Body of pancreas (tissue), 4 donors: ENCODE results near the gene MMAA. TPM values are rescaled to one million over a fixed set of nuclear protein-coding genes. Genes with fewer than 3 reads are reported as not detected.

Experiments
- ATAC-seq: fragments of 150-250 bp; one replicate; pipeline ENCODE4 v1.9.1; 2016
- DNase-seq, 4 donors: peaks; one replicate each; pipeline ENCODE4 v3.0.0-alpha.2; 2019
- H3K27ac ChIP-seq, 4 donors: fragments of 200-600 bp; sonication (generic); 1 replicate in 3 of 4; 2 replicates in 1 of 4; pipeline versions ENCODE4 v1.5.1 to v1.6.1; 2016 to 2019; ENCODE audit warnings: mild to moderate bottlenecking in 1 of 4, mixed read lengths in 1 of 4, moderate library complexity in 1 of 4
- H3K27me3 ChIP-seq, 2 donors: fragments of 200-600 bp; sonication (generic); one replicate each; pipeline ENCODE4 v1.6.0; 2016; ENCODE audit warnings: mild to moderate bottlenecking in 1 of 2
- H3K36me3 ChIP-seq, 2 donors: fragments of 200-600 bp; sonication (generic); replicated peaks in 1 of 2; 2 replicates each; pipeline ENCODE4 v1.5.1; 2016; ENCODE audit warnings: low read depth in 2 of 2; ENCODE audit not compliant: insufficient read depth in 1 of 2
- H3K4me1 ChIP-seq: fragments of 200-600 bp; sonication (generic); one replicate; pipeline ENCODE4 v1.6.0; 2016
- H3K4me3 ChIP-seq, 2 donors: fragments of 200-600 bp; sonication (generic); 1 replicate in 1 of 2; 2 replicates in 1 of 2; pipeline ENCODE4 v1.5.1; 2016 to 2019
- H3K9me3 ChIP-seq, 3 donors: fragments of 200-600 bp; sonication (generic); 1 replicate in 2 of 3; 2 replicates in 1 of 3; pipeline ENCODE4 v1.5.1; 2016
- POLR2A ChIP-seq, 3 donors: fragments of 450-650 bp; IDR thresholded peaks; one replicate each; pipeline ENCODE4 v1.6.1; 2016; ENCODE audit warnings: antibody characterized with exemption in 3 of 3, mild to moderate bottlenecking in 2 of 3
- WGBS, 2 donors: methylation state at CpG; one replicate each; pipeline ENCODE4 v1.1.5; 2017; 5-methylcytosine and 5-hydroxymethylcytosine counted together
- intact Hi-C: fragments of 100-400 bp; cut with DNase I; formaldehyde crosslinking; loops from one replicate; pipeline ENCODE4 v1.15.1; 2023
- total RNA-seq, 2 donors: library from RNA; depleted of rRNA; stranded (reverse); fragments of >200 nt; gene quantifications; one replicate each; pipeline ENCODE4 v1.1.0, GENCODE V29; 2016
- TF ChIP-seq, protein P1 (sequence below), 7 experiments: fragments of 450-650 bp in 4 of 7; fragments of 200-600 bp in 3 of 7; sonication (generic) in 3 of 7; IDR thresholded peaks; one replicate each; pipeline ENCODE4 v1.5.1; 2016 to 2019; ENCODE audit warnings: antibody characterized with exemption in 7 of 7

The MMAA gene
- total RNA-seq, 2 donors from 2014 or later, result 2.1 to 6.9 TPM

DNA sequence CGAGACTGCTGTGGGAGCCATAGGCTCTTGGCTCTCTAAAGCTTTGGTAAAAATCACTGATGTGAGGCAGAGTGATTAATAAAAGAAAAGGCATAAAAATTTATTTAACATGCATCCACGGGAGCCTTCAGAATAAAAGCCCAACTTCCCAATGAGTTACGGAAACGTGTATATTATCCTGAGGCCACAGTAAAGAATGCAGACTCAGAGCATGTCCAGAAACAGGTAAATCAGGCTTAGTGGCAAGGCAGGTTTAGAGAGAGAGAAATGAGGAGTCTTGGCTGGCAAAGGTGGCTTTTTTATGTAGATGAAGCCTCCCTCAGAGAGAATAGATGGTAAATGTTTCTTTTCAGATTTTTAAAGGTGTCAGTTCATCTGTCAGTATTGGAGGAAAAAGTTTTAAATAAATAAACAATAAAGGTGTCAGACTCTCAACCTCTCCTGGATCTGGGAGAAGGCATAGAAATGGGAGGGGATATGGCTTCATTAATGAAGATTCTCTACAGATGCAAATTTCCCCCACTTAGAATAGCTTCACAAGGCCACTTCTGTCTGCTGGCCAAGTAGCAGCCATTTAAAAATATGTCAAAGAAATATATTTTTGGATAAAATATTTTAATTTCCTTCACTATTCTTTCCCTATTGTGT, 84.8 kb downstream of the MMAA start:
- peaks cover 4% of the 10 kb centered on the region for H3K4me1 ChIP-seq
- WGBS, 2 donors, result 58 to 67% methylated on average over 4 of the region's 4 CpGs
- ATAC-seq (no peak), DNase-seq (no peak)
- TF ChIP-seq, protein P1, sequence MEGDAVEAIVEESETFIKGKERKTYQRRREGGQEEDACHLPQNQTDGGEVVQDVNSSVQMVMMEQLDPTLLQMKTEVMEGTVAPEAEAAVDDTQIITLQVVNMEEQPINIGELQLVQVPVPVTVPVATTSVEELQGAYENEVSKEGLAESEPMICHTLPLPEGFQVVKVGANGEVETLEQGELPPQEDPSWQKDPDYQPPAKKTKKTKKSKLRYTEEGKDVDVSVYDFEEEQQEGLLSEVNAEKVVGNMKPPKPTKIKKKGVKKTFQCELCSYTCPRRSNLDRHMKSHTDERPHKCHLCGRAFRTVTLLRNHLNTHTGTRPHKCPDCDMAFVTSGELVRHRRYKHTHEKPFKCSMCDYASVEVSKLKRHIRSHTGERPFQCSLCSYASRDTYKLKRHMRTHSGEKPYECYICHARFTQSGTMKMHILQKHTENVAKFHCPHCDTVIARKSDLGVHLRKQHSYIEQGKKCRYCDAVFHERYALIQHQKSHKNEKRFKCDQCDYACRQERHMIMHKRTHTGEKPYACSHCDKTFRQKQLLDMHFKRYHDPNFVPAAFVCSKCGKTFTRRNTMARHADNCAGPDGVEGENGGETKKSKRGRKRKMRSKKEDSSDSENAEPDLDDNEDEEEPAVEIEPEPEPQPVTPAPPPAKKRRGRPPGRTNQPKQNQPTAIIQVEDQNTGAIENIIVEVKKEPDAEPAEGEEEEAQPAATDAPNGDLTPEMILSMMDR (IDR thresholded peaks at IDR 0.05), result no peak
- no peak for TF ChIP-seq POLR2A (IDR thresholded peaks at IDR 0.05)
- H3K27me3 ChIP-seq, result no peaks in the 10 kb centered on the region
- no peaks in the 10 kb centered on the region for H3K9me3 ChIP-seq
- intact Hi-C loops, result no loop called here
- H3K4me3 ChIP-seq, result no peak overlapping the region
- H3K27ac ChIP-seq, result no peak overlapping the region
- no peaks in the 10 kb centered on the region for H3K36me3 ChIP-seq

DNA sequence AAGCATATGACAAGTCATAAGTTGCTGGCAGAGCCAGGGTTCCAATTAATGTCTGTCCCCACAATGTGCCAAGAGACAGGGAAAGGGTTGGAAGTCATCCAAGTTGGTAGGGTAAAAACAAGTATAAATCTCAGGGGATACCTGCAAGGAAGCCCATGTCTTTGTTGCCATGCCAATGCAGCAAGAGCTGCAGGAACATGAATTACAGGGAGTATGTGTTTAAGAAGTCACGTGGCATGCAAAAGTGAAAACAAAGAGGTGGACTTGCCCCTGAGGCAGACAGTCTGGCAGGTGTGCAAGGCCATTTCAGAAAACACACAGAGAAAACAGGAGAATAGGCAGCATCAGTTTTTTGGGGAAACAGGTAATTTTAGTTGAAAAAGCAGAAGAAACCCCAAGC, 90.2 kb downstream of the MMAA start:
- Histone ChIP-seq H3K4me1 (no peaks in the 10 kb centered on the region), H3K9me3 (no peaks in the 10 kb centered on the region), H3K27me3 (no peaks in the 10 kb centered on the region), H3K36me3 (no peaks in the 10 kb centered on the region), H3K27ac (no peak overlapping the region), H3K4me3 (no peak overlapping the region)
- ATAC-seq (peak; percentile 64), DNase-seq (peak in 3 of 4 donors; percentile 23 to 56 (median 23))
- TF ChIP-seq POLR2A (IDR thresholded peaks at IDR 0.05), result no peak
- TF ChIP-seq, protein P1 (IDR thresholded peaks at IDR 0.05), result no peak
- intact Hi-C loops, result no loop called here
- WGBS, 2 donors, result 36 to 54% methylated on average over 1 of the region's 1 CpG

Other genes starting within 250 kb of the MMAA start
- gene SMAD1, start 137.5 kb upstream of the MMAA start, total RNA-seq, result 10 to 100 TPM; 35.3 to 45.5 TPM
- not detected for gene C4orf51, start 60.8 kb downstream of the MMAA start, total RNA-seq